Bone marrow (tissue), 2 donors: ENCODE data around the gene COX20.

Experiments used
- DNase-seq, 2 donors: peaks; one replicate each; lab custom pipeline; 2025; lab: John Stamatoyannopoulos, UW

COX20 gene

GRCh38 chr1:244874974-244875579 is 39.6 kb downstream of the COX20 start:
- no peak for DNase-seq

GRCh38 chr1:244876228-244876910 is 40.9 kb downstream of the COX20 start:
- DNase-seq: no peak

- DNase-seq: no peak
Measured at GRCh38 chr1:244878681-244879080, 43.2 kb downstream of the COX20 start.

GRCh38 chr1:244881552-244882280 is 46.3 kb downstream of the COX20 start:
- DNase-seq: no peak

- no peak for DNase-seq
Measured at GRCh38 chr1:244887281-244887680, 51.8 kb downstream of the COX20 start.

- no peak for DNase-seq
Measured at GRCh38 chr1:244893836-244894235, 58.4 kb downstream of the COX20 start.
